T-helper 1 cell treated with Interleukin-12 subunit alpha and Interleukin-12 subunit beta and Interleukin-4 antibody, amounts not matched to agents 30 μg/mL and 1 μg/mL, for 36 hours (primary cell): ENCODE results near the gene HIPK2.

Experiments used
- H3K27ac Mint-ChIP-seq: one replicate; pipeline ENCODE4 v1.8.0; 2021; ENCODE audit warnings: mild to moderate bottlenecking, mixed read lengths
- H3K27me3 Mint-ChIP-seq: one replicate; pipeline ENCODE4 v1.8.0; 2021; ENCODE audit warnings: low read depth, mixed read lengths
- H3K36me3 Mint-ChIP-seq: one replicate; pipeline ENCODE4 v1.8.0; 2021; ENCODE audit warnings: low read depth, mixed read lengths
- H3K4me1 Mint-ChIP-seq: one replicate; pipeline ENCODE4 v1.8.0; 2021; ENCODE audit warnings: low read depth, mixed read lengths
- H3K4me3 Mint-ChIP-seq: one replicate; pipeline ENCODE4 v1.8.0; 2021; ENCODE audit warnings: mild to moderate bottlenecking, moderate library complexity, mixed read lengths
- H3K9me3 Mint-ChIP-seq: one replicate; pipeline ENCODE4 v1.8.0; 2021; ENCODE audit warnings: mixed read lengths

HIPK2 gene

DNA sequence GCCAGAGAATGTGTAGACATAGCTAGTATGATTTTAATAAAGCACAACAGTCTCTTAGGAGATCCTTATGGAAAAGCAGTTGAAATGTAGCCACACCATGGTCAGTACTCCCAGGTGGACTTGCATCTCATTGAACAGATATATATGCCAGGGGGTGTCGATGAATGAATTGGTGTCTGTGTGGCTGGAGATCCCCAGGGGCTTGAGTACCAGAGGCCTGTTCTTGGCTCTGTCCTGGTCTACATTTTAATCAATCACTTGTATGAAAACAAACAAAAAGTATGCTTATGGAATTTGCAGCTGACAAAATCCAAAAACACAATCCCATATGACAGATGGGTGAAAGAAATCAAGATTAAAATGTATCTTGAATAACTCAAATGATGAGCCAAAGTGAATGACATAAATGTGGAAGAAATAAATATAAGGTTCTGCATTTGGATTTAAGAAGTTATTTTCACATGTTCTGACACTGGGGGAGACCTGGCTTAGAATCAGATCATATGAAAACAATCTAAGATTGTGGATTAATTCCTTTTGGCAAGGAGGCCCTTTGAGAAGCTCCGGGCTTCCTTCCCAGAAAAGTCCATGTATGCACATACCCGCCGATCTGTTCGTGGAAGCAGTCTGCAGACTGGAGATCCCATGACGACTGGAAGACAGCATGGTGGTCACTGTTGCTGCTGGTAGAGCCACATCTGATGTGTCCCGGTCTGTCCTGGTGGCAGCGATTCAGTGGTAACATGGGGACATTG, 238.7 kb downstream of the HIPK2 start:
- H3K4me3 Mint-ChIP-seq: no peak overlapping the region
- no peaks in the 10 kb centered on the region for H3K36me3 Mint-ChIP-seq
- H3K27me3 Mint-ChIP-seq: peaks cover 17% of the 10 kb centered on the region
- H3K9me3 Mint-ChIP-seq: no peaks in the 10 kb centered on the region
- no peaks in the 10 kb centered on the region for H3K4me1 Mint-ChIP-seq
- no peak overlapping the region for H3K27ac Mint-ChIP-seq

DNA sequence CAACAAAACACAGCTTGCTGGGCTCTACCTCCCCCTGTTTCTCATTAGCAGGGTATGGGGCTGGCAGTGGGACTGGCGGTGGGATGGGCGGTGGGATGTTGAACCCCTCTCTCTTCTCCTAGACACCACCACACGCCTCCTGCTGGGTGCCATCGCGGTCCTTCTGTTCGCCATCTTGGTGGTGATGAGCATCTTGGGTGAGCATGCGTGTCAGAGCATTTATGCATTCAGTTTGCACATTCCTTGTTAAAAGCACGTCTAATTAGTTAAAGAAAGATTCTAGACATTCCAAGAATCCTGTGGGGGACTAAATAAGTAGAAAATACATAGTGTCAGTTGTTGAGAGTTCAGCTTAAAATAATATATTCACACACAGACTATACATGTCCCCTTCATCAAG, 241.6 kb downstream of the HIPK2 start:
- Mint-ChIP-seq H3K36me3 (no peaks in the 10 kb centered on the region), H3K9me3 (no peaks in the 10 kb centered on the region), H3K4me1 (no peaks in the 10 kb centered on the region), H3K4me3 (no peak overlapping the region), H3K27me3 (peaks cover 27% of the 10 kb centered on the region), H3K27ac (no peak overlapping the region)

DNA sequence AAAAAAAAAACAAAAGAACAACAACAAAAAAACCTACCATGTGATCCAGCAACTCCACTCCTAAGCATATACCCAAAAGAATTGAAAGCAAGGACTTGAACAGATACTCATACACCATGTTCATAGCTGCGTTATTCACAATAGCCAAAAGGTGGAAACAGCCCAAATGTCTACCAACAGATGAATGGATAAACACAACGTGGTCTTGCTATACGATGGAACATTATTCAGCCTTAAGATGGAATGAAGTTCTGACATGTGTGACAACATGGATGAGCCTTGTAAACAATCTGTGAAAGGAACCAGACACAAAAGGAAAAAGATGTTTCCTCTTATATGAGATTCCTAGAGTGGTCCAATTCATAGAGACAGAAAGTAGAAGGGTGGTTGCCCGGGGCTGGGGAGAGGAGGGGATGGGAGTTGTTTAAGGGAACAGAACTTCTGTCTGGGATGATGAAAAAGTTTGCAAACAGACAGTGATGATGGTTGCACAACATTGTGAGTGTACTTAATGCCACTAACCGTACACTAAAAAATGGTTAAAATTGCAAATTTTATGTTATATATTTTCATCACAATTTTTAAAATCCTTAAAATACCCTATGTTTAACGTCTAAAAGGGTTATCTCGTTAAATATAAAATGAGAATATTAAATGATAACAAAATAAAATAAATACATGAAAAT, 242.7 kb downstream of the HIPK2 start:
- no peaks in the 10 kb centered on the region for H3K4me1 Mint-ChIP-seq
- no peaks in the 10 kb centered on the region for H3K9me3 Mint-ChIP-seq
- H3K27ac Mint-ChIP-seq: no peak overlapping the region
- H3K4me3 Mint-ChIP-seq: no peak overlapping the region
- H3K36me3 Mint-ChIP-seq: no peaks in the 10 kb centered on the region
- H3K27me3 Mint-ChIP-seq: peaks cover 32% of the 10 kb centered on the region

DNA sequence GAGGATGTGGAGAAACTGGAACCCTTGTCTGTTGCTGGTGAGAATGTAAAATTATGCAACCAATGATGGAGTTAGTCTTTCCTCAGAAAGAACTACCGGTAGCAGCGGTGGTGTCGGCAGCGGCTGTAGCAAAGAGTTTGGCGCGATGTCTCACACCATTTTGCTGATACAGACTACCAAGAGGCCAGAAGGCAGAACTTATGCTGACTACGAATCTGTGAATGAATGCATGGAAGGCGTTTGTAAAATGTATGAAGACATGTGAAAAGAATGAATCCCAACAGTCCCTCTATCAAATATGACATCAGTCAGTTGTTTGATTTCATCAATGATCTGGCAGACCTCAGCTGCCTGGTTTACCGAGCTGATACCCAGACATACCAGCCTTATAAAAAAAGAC, 243.7 kb downstream of the HIPK2 start:
- Mint-ChIP-seq H3K4me3 (no peak overlapping the region), H3K9me3 (no peaks in the 10 kb centered on the region), H3K4me1 (no peaks in the 10 kb centered on the region), H3K36me3 (no peaks in the 10 kb centered on the region), H3K27ac (no peak overlapping the region), H3K27me3 (peaks cover 32% of the 10 kb centered on the region)

DNA sequence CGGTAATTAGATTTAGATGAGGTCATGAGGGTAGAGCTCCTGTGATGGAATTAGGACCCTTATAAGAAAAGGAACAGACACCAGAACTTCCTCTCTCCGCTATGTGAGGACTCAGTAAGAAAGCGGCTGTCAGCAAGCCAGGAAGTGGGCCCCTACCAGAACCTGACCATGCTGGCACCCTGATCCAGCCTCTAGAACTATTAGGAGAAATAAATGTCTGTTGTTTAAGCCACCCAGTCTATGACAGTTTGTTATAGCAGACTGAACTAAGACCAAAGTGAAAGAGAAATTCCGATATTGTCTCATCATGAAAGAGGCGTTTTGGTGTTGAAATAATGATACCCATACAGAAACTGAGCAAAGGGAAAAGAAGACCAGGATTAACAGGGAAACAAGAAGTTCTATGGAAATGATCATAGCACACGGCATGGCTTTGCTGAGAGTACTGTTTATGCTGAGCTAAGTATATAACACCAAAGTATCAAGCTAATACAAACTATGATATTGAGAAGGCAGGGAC, 245.1 kb downstream of the HIPK2 start:
- Mint-ChIP-seq H3K4me3 (no peak overlapping the region), H3K4me1 (no peaks in the 10 kb centered on the region), H3K27me3 (peaks cover 31% of the 10 kb centered on the region), H3K27ac (no peak overlapping the region), H3K9me3 (no peaks in the 10 kb centered on the region), H3K36me3 (no peaks in the 10 kb centered on the region)

DNA sequence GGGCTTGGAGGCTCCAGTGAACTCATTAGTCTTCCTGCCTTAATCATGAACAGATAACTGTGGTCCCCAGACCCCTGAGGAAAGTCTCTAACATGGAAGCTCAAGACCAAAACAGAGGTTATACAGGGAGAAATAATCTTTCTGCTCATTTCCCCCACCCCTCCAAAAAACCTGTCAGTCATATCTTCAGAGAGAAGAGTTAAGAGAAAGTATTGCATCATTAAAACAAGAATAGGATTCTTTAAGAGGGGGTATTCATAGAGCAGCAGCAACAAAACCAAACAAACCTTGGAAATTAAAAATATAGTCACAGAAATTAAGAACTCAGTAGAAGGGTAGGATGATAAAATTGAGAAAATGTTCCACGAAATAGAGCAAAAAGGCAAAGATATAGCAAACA, 246.7 kb downstream of the HIPK2 start:
- no peaks in the 10 kb centered on the region for H3K4me1 Mint-ChIP-seq
- no peak overlapping the region for H3K27ac Mint-ChIP-seq
- H3K36me3 Mint-ChIP-seq: no peaks in the 10 kb centered on the region
- no peak overlapping the region for H3K4me3 Mint-ChIP-seq
- H3K9me3 Mint-ChIP-seq: no peaks in the 10 kb centered on the region
- H3K27me3 Mint-ChIP-seq: peaks cover 31% of the 10 kb centered on the region

DNA sequence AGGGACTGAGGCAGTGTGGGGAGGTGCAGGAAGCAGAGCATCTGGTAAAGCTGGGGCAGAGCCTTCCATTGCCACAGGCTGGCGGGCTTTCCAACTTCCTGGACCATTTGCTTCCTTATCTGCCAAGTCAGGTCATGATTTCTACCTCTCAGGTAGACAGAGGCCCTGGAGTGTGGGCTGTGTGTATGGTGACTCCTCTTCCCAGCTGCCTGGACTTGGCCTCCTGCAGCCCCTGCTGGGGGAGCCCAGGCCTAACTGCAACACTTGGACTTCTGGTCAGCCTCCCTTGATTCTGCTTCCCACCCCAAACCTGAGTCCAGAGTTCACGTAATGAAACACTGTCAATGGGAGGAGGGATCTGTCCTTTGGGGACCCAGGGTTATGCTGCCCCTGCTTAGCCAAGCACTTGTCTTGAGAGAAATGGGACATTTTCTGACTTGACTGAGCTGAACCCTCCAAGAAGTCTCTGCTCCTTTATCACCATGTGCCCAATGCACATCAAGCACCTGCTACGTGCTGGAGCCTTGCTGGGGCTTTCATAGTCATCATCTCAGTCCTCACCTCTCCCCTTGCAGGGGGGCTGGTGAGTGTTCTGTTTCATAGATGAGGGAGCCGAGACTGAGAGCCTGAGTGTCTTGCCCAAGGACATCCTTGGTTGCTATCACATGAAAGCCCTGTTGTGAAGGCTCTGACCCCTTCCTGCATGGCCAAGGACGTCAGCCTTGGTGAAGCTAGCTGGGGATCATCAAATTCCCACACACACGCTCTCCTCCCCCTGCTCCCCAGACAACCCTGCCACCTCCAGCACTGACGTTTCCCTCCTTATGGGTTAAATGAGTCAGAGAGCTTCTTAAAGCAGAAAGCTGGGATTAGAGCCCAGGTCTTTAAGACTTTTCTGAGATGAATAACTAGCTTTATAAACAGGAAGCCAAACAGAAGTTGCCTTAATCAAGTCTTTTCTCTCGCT, 250.9 kb downstream of the HIPK2 start:
- peaks cover 49% of the 10 kb centered on the region for H3K27me3 Mint-ChIP-seq

DNA sequence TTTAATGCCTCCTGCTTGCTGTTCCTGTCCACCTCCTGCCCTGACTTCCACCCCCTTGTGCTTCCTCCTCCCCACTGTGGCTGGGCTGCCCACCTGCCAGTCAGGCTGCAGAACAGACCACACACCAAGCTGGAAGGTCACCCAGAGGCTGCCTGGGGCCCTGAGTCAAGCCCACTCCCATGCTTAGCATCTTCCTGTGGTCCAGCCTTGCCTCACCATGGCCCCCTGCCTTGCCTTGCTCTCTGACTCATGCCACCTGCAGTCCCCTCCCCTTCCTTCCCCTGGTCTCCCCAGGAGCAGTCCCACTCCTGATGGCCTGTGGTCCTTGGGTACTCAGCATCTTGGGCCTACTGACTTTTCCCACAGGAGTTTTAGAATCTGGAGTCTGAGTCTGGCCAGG, 252.0 kb downstream of the HIPK2 start:
- no peaks in the 10 kb centered on the region for H3K9me3 Mint-ChIP-seq
- H3K36me3 Mint-ChIP-seq: no peaks in the 10 kb centered on the region
- H3K4me3 Mint-ChIP-seq: no peak overlapping the region
- peaks cover 51% of the 10 kb centered on the region for H3K27me3 Mint-ChIP-seq
- peaks cover 2% of the 10 kb centered on the region for H3K4me1 Mint-ChIP-seq
- no peak overlapping the region for H3K27ac Mint-ChIP-seq

More for the DNA sequence above, 250.9 kb downstream of the HIPK2 start:
- Mint-ChIP-seq H3K4me1 (no peaks in the 10 kb centered on the region), H3K9me3 (no peaks in the 10 kb centered on the region), H3K36me3 (no peaks in the 10 kb centered on the region), H3K4me3 (no peak overlapping the region), H3K27ac (no peak overlapping the region)

DNA sequence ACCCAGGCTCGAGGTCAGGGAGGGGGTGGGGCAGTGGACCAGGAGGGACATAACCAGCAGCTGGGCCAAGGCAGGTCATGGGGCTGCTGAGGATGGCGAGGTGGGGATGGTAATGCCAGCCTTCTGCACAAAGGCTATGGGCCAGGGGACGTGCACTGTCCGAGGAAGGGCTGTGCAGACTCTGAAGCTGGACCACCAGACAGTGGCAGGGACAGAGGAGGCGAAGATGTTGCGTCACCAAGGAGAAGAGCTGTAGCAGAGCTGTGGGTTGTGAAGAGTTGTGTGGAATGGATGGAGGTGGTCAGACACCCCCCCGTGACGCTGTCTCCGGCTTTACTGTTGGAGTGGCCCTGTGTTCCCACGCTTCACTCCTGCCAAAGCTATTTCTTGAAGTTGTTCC, 252.6 kb downstream of the HIPK2 start:
- Mint-ChIP-seq H3K27me3 (peaks cover 51% of the 10 kb centered on the region), H3K36me3 (no peaks in the 10 kb centered on the region), H3K9me3 (no peaks in the 10 kb centered on the region), H3K27ac (no peak overlapping the region), H3K4me1 (peaks cover 2% of the 10 kb centered on the region), H3K4me3 (no peak overlapping the region)

DNA sequence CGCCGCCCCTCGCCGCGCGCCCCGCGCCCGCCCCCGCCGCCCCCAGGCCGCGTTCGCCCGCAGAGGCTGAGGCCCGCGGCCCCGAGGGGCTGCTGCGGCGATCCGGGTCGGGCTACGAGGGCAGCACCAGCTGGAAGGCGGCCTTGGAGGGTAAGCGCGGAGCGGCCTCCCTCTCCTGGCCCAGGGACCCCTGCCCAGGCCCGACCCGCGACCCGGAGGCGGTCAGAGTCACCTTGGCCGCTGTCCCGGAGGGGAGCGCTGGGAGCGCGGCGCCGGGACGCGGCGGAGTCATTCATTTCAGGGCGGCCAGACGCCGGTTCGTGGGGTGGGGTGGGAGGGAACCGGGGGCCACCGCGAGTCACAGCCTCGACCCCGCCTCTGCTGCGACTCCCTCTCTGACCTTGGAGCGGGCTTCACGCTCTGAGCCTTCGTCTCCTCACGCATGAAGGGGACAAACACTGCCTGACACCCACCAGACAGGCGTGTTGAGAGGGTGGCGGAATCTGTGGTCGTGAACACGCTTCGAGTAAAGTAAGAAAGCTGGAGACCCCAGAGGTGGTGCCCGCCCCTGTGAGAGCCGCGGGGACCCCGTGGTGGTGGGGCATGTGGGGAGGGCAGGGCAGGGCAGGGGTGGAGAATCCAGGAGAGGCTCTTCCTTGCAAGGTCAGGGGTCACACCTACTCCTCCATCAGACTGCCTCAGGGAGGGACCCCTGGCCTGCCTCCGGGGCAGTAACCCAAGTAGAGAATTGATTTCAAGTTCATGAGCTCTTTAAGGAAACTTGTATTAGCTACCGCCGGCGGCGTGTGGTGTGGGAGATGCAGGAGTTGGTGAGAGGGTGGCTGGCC, 253.6 kb downstream of the HIPK2 start:
- peaks cover 2% of the 10 kb centered on the region for H3K4me1 Mint-ChIP-seq
- no peaks in the 10 kb centered on the region for H3K9me3 Mint-ChIP-seq
- peaks cover 51% of the 10 kb centered on the region for H3K27me3 Mint-ChIP-seq
- no peak overlapping the region for H3K4me3 Mint-ChIP-seq
- no peak overlapping the region for H3K27ac Mint-ChIP-seq
- no peaks in the 10 kb centered on the region for H3K36me3 Mint-ChIP-seq

DNA sequence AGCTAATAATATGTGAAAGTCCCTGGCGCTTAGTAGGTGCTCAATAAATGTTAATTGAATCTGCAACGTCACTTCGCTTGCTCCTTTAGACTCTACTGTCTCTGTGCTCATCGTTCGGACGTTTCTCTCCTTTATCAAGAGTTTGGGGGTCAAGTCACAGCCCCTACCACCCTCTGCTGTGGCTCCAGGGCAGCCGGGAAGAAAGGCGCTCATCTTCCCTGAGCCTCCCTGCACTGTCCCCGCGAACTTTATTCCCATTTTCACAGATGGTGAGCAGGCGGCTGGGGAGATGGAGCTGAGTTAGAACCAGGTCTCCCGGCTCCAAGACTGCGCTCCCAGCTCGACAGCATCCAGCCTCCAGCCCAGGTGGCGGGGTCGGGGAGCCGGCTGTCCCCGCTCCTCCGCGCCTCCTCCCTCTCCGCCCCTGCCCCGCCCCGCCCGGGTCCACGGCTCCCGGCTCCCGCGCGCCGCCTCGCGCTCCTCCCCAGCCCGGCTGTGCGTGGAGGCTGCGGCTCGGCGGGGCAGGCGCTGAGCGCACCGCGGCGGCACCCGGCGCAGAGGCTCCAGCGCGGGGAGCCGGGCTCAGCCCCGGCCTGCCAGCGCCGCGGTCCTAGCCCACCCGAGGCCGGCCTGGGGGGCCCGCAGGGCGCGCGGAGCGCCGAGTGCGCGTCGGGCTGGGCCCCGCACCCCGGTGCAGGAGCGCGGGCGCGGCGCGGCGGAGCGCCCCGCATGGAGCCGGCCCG, 254.4 kb downstream of the HIPK2 start, which contains the start of gene CLEC2L:
TSS of gene CLEC2L (plus strand) at position 487 of the 743 bp plus-strand sequence. CDS start at position 730, 243 bp downstream.
- H3K4me3 Mint-ChIP-seq: no peak within 1 kb of the TSS
- no peak within 1 kb of the TSS for H3K27ac Mint-ChIP-seq
- H3K36me3 Mint-ChIP-seq: no peaks in the 10 kb centered on the region
- peaks cover 2% of the 10 kb centered on the region for H3K4me1 Mint-ChIP-seq
- no peaks in the 10 kb centered on the region for H3K9me3 Mint-ChIP-seq
- peaks cover 51% of the 10 kb centered on the region for H3K27me3 Mint-ChIP-seq

DNA sequence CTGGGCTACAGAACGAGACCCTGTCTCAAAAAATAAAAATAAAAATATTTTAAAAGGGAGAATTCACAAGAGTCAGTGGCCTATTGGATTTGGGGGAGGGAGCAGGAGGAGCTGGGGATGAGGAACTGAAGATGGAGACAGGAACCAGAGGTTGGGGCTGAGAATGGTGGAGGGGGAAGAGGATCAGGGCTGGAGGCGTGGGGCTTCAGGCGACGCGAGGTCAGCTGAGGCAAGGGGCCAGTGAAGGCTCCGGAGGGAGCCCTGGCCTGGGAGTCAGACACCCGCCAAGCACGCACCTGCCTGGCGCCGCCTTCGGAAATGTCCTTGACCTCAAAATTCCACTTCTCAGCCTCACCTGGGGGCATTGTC, 255.0 kb downstream of the HIPK2 start:
- H3K27me3 Mint-ChIP-seq: peaks cover 51% of the 10 kb centered on the region
- H3K36me3 Mint-ChIP-seq: no peaks in the 10 kb centered on the region
- no peak overlapping the region for H3K27ac Mint-ChIP-seq
- H3K4me3 Mint-ChIP-seq: no peak overlapping the region
- no peaks in the 10 kb centered on the region for H3K9me3 Mint-ChIP-seq
- peaks cover 2% of the 10 kb centered on the region for H3K4me1 Mint-ChIP-seq

DNA sequence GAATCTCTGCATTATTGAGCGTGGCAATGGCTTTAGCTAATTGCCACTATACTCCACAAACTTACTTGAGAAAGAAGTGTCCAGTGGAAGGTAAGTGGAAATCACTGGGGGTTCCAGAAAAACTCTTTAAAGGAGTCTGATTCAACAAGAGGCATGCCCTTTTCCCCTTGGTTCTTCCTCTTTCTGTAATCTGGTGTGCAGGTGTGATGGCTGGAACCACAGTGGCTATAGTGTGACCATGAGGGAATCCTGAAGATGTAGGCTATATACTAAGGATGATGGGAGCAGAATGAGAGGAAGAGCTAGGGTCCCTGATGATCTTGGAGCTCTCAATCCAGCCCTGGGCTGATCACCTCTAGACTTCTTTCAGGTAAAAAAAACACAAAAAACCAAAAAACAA, 256.4 kb downstream of the HIPK2 start:
- Mint-ChIP-seq H3K4me3 (no peak overlapping the region), H3K4me1 (peaks cover 2% of the 10 kb centered on the region), H3K27ac (no peak overlapping the region), H3K36me3 (no peaks in the 10 kb centered on the region), H3K27me3 (peaks cover 47% of the 10 kb centered on the region), H3K9me3 (no peaks in the 10 kb centered on the region)
